ENCODE data around the gene MYO9B.

Gene MYO9B

DNA sequence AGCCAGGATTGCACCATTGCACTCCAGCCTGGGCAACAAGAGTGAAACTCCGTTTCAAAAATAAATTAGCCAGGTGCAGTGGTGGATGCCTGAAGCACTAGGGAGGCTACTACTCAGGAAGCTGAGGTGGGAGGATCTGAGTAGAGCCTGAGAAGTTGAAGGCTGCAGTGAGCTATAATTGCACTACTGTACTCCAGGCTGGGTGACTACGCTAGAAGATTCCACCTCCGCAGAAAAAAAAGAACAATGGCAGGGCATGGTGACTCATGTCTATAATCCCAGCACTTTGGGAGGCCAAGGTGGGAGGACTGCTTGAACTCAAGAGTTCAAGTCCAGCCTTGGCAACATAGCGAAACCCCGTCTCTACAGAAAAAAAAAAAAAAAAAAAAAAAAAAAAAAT lies 20.8 kb upstream of the MYO9B start:
- H3K9me3 ChIP-seq (ENCODE audit: insufficient read depth, low read length), result no peaks in the 10 kb centered on the region
- H3K27ac ChIP-seq (ENCODE audit: low read length), result no peak overlapping the region
- H3K4me3 ChIP-seq (ENCODE audit: low read length), result no peak overlapping the region
- no peaks in the 10 kb centered on the region for H3K27me3 ChIP-seq (ENCODE audit: low read depth, low read length)
- H4K20me1 ChIP-seq (ENCODE audit: insufficient read depth, low read length), result no peaks in the 10 kb centered on the region
- no peaks in the 10 kb centered on the region for H3K4me1 ChIP-seq (ENCODE audit: low read length)
- no peak overlapping the region for H2AFZ ChIP-seq (ENCODE audit: low read depth, low read length)
- peaks cover 58% of the 10 kb centered on the region for H3K36me3 ChIP-seq (replicated peaks; ENCODE audit: low read depth, low read length)
- no peak overlapping the region for H3K9ac ChIP-seq (ENCODE audit: low read length)
- H3K4me2 ChIP-seq (ENCODE audit: low read length), result no peak overlapping the region
- TF ChIP-seq, protein P1, sequence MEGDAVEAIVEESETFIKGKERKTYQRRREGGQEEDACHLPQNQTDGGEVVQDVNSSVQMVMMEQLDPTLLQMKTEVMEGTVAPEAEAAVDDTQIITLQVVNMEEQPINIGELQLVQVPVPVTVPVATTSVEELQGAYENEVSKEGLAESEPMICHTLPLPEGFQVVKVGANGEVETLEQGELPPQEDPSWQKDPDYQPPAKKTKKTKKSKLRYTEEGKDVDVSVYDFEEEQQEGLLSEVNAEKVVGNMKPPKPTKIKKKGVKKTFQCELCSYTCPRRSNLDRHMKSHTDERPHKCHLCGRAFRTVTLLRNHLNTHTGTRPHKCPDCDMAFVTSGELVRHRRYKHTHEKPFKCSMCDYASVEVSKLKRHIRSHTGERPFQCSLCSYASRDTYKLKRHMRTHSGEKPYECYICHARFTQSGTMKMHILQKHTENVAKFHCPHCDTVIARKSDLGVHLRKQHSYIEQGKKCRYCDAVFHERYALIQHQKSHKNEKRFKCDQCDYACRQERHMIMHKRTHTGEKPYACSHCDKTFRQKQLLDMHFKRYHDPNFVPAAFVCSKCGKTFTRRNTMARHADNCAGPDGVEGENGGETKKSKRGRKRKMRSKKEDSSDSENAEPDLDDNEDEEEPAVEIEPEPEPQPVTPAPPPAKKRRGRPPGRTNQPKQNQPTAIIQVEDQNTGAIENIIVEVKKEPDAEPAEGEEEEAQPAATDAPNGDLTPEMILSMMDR (IDR thresholded peaks at IDR 0.05; ENCODE audit: low read depth, low read length), result no peak
- no peak for TF ChIP-seq EZH2phosphoT487 (IDR thresholded peaks at IDR 0.05; ENCODE audit: low read depth)
- H3K79me2 ChIP-seq (ENCODE audit: low read length), result no peaks in the 10 kb centered on the region

DNA sequence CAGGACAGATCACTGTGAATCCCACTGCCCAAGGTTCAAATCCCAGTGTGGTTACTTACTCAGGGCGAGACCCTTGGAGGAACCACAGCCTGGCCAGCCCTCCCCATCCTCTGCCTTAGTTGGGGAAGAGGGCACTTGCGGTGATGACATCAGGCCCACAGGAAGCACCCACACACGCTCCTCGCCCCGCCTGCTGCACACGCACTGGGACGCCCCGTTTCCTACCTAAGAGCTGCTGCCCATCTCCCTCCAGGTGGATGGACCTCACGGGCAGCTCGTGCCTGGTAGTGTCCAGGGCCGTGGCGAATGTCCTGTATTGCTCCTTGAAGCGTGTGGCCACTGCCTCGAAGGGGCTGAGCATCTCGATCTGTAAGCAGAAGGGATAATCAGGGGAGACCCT lies 19.9 kb upstream of the MYO9B start:
- Histone ChIP-seq H3K9me3 (ENCODE audit: insufficient read depth, low read length) (no peaks in the 10 kb centered on the region), H3K9ac (ENCODE audit: low read length) (no peak overlapping the region), H3K36me3 (replicated peaks; ENCODE audit: low read depth, low read length) (peaks cover 54% of the 10 kb centered on the region)

DNA sequence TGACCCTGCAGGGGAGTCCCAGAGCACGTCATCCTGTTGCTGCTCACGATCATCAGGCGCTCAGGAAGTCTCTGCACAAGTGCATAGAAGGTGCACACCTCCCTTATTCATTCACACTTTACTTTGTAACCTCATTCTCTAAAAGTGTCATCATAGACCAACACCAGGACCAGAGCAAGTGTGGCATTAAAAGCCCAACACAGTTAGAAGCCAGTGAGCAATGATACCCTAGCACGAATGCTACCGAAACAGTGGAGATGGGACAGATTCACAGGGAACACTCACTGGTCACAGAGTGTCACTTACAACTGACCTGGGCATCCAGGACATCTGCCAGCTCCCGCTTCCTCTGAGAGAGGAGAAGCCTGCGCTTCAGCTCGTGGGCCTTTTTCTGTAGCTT lies 17.3 kb upstream of the MYO9B start:
- H3K36me3 ChIP-seq (replicated peaks; ENCODE audit: low read depth, low read length), result peaks cover 48% of the 10 kb centered on the region
- no peaks in the 10 kb centered on the region for H4K20me1 ChIP-seq (ENCODE audit: insufficient read depth, low read length)
- no peaks in the 10 kb centered on the region for H3K9me3 ChIP-seq (ENCODE audit: insufficient read depth, low read length)
- no peak overlapping the region for H2AFZ ChIP-seq (ENCODE audit: low read depth, low read length)
- H3K27me3 ChIP-seq (ENCODE audit: low read depth, low read length), result no peaks in the 10 kb centered on the region
- TF ChIP-seq EZH2phosphoT487 (IDR thresholded peaks at IDR 0.05; ENCODE audit: low read depth), result no peak
- TF ChIP-seq, protein P1 (IDR thresholded peaks at IDR 0.05; ENCODE audit: low read depth, low read length), result no peak
- no peak overlapping the region for H3K9ac ChIP-seq (ENCODE audit: low read length)
- no peak overlapping the region for H3K27ac ChIP-seq (ENCODE audit: low read length)
- H3K4me3 ChIP-seq (ENCODE audit: low read length), result no peak overlapping the region
- no peak overlapping the region for H3K4me2 ChIP-seq (ENCODE audit: low read length)
- H3K4me1 ChIP-seq (ENCODE audit: low read length), result peaks cover 2% of the 10 kb centered on the region
- H3K79me2 ChIP-seq (ENCODE audit: low read length), result peaks cover 14% of the 10 kb centered on the region

More for the DNA sequence above, 19.9 kb upstream of the MYO9B start:
- Histone ChIP-seq H3K4me3 (ENCODE audit: low read length) (no peak overlapping the region), H3K27me3 (ENCODE audit: low read depth, low read length) (no peaks in the 10 kb centered on the region), H3K79me2 (ENCODE audit: low read length) (no peaks in the 10 kb centered on the region), H3K4me1 (ENCODE audit: low read length) (no peaks in the 10 kb centered on the region), H3K4me2 (ENCODE audit: low read length) (no peak overlapping the region), H4K20me1 (ENCODE audit: insufficient read depth, low read length) (no peaks in the 10 kb centered on the region), H2AFZ (ENCODE audit: low read depth, low read length) (no peak overlapping the region), H3K27ac (ENCODE audit: low read length) (no peak overlapping the region)
- TF ChIP-seq EZH2phosphoT487 (IDR thresholded peaks at IDR 0.05; ENCODE audit: low read depth), result no peak
- TF ChIP-seq, protein P1 (IDR thresholded peaks at IDR 0.05; ENCODE audit: low read depth, low read length), result no peak

DNA sequence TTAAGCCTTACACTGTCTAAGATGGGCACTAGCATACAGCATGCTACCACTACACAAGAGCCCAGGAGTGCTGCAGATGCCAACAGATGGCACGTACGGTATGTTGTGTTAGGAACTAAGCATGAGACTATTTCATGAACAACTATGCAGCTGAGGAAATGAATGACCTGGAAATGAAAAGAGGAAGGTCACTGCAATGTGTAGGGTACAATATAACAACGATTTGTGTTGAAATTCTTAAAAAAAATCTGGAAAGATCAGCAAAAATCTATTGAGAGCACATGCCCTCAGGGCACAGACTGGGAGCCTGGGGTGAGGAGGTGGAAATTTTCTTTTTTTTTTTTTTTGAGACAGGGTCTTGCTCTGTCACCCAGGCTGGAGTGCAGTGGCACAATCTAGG lies 14.8 kb upstream of the MYO9B start:
- no peak overlapping the region for H2AFZ ChIP-seq (ENCODE audit: low read depth, low read length)
- no peaks in the 10 kb centered on the region for H3K9me3 ChIP-seq (ENCODE audit: insufficient read depth, low read length)
- H3K9ac ChIP-seq (ENCODE audit: low read length), result no peak overlapping the region

More for the DNA sequence above, 14.8 kb upstream of the MYO9B start:
- H3K27ac ChIP-seq (ENCODE audit: low read length), result no peak overlapping the region
- H3K79me2 ChIP-seq (ENCODE audit: low read length), result peaks cover 38% of the 10 kb centered on the region
- no peak overlapping the region for H3K4me3 ChIP-seq (ENCODE audit: low read length)
- no peaks in the 10 kb centered on the region for H3K27me3 ChIP-seq (ENCODE audit: low read depth, low read length)
- no peak for TF ChIP-seq EZH2phosphoT487 (IDR thresholded peaks at IDR 0.05; ENCODE audit: low read depth)
- TF ChIP-seq, protein P1 (IDR thresholded peaks at IDR 0.05; ENCODE audit: low read depth, low read length), result no peak
- H3K36me3 ChIP-seq (replicated peaks; ENCODE audit: low read depth, low read length), result peaks cover 55% of the 10 kb centered on the region
- no peak overlapping the region for H3K4me2 ChIP-seq (ENCODE audit: low read length)
- peaks cover 11% of the 10 kb centered on the region; the same call in 1 of the 2 replicates for H4K20me1 ChIP-seq (ENCODE audit: insufficient read depth, low read length)
- peaks cover 12% of the 10 kb centered on the region for H3K4me1 ChIP-seq (ENCODE audit: low read length)

Measured in OCI-LY3 (cell line).